Measurements from ENCODE around the gene MEF2C. TPM values are rescaled to one million over a fixed set of nuclear protein-coding genes. Genes with fewer than 3 reads are reported as not detected.

The MEF2C gene
- total RNA-seq, 2 donors from 2014 or later = 36.1 to 57.5 TPM

DNA sequence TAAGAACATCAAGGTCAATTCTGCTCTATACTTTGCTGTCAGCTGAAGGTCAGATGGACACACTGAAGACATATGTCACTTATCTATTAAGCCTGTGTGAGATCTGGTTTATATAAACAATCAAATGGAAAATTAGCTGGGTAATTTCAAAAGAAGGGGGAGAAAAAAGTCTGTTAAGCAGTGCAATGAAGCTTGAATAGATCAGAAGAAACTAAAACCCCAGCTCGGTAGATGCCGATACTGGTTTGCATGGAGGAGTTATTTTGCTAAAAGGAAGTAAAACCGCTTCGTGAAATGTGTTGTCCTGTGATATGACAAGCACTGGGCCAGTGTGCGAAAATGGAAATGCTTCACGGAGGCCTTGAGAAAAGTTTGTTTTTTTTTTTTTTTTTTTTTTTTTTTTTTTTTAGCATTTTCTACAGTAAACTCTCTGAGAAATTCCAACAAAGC lies 148.8 kb downstream of the MEF2C start:
- Histone ChIP-seq H3K4me1 (peaks cover 0 to 40% of the 10 kb centered on the region in 2 donors), H3K27me3 (no peaks in the 10 kb centered on the region), H3K27ac (peak overlapping the region; percentile 61 to 73), H3K36me3 (peaks cover 5% of the 10 kb centered on the region), H3K4me3 (peak overlapping the region in 1 of 2 donors; percentile 29), H3K9me3 (no peaks in the 10 kb centered on the region)
- no peak for DNase-seq (ENCODE audit: low spot score)
- TF ChIP-seq, protein P1, sequence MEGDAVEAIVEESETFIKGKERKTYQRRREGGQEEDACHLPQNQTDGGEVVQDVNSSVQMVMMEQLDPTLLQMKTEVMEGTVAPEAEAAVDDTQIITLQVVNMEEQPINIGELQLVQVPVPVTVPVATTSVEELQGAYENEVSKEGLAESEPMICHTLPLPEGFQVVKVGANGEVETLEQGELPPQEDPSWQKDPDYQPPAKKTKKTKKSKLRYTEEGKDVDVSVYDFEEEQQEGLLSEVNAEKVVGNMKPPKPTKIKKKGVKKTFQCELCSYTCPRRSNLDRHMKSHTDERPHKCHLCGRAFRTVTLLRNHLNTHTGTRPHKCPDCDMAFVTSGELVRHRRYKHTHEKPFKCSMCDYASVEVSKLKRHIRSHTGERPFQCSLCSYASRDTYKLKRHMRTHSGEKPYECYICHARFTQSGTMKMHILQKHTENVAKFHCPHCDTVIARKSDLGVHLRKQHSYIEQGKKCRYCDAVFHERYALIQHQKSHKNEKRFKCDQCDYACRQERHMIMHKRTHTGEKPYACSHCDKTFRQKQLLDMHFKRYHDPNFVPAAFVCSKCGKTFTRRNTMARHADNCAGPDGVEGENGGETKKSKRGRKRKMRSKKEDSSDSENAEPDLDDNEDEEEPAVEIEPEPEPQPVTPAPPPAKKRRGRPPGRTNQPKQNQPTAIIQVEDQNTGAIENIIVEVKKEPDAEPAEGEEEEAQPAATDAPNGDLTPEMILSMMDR (IDR thresholded peaks at IDR 0.05) = no peak

DNA sequence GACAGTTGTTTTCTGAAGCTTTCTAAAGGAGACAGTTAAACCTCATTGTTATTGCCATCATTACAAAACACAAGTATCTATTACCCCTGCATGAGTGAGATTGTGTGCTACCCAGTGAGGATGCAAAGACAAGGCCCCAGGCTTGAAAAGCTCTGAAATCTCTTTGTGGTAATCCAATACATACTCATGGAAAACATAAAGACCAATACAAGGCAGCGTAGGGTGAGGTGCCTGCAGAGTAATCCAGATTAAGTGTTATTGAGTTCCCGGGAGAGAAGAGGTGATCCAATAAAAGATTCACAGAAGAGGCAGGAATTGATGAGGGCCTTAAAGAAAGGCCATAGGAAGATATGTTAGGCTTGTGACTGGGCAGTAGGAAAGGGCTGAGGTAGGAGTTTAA lies 150.1 kb downstream of the MEF2C start:
- Histone ChIP-seq H3K4me1 (peaks cover 0 to 40% of the 10 kb centered on the region in 2 donors), H3K4me3 (no peak overlapping the region), H3K27me3 (no peaks in the 10 kb centered on the region), H3K9me3 (no peaks in the 10 kb centered on the region), H3K36me3 (peaks cover 16% of the 10 kb centered on the region), H3K27ac (peak overlapping the region; percentile 61 to 73)
- no peak for DNase-seq (ENCODE audit: low spot score)
- TF ChIP-seq, protein P1 (IDR thresholded peaks at IDR 0.05) = no peak

DNA sequence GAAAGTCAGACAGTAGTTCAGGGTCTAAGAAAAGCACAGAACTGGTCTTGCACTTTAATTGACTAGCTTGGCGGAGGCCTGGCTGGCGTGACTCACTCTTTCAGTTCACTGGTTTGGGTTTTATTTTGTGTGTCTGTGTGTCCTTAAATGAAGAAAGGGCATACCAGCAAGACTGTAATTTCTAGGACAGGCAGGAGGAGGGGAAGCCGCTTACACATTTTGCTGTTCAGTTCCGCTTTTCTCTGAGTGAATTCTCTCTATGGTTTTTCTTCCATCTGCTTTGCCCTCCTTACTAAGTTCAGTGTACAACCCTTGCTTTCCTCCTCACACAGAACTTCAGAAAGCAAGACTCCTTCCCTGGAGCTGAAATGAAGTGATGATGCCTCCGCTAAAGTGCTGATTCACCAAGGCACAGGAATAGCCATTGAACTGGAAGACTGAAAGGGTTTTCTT lies 150.8 kb downstream of the MEF2C start:
- Histone ChIP-seq H3K4me1 (peaks cover 0 to 37% of the 10 kb centered on the region in 2 donors), H3K36me3 (peaks cover 16% of the 10 kb centered on the region), H3K27me3 (no peaks in the 10 kb centered on the region), H3K27ac (peak overlapping the region; percentile 61 to 73), H3K4me3 (no peak overlapping the region), H3K9me3 (no peaks in the 10 kb centered on the region)
- TF ChIP-seq, protein P1 (IDR thresholded peaks at IDR 0.05) = no peak
- DNase-seq (ENCODE audit: low spot score) = peak; percentile 75

DNA sequence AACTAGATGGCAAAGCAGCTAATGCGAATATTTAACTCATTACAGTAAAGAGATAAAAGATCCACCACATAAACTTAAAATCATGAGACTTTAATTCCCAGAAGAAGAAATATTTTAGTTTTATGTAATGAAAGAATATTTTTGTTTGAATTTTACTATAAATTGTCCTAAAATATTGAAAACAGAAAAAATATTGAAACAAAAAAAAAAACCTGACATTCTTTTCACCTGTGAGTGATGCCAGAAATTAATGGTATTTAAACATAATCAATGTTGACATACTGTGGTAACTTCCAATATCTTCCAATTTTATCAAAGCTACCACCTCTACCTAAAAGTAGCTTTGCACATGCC lies 153.2 kb downstream of the MEF2C start:
- Histone ChIP-seq H3K4me3 (no peak overlapping the region), H3K9me3 (no peaks in the 10 kb centered on the region), H3K4me1 (peaks cover 0 to 33% of the 10 kb centered on the region in 2 donors), H3K36me3 (peaks cover 25% of the 10 kb centered on the region), H3K27me3 (no peaks in the 10 kb centered on the region), H3K27ac (no peak overlapping the region)
- TF ChIP-seq, protein P1 (IDR thresholded peaks at IDR 0.05) = peak in 1 of 2 donors; percentile 18
- no peak for DNase-seq (ENCODE audit: low spot score)

DNA sequence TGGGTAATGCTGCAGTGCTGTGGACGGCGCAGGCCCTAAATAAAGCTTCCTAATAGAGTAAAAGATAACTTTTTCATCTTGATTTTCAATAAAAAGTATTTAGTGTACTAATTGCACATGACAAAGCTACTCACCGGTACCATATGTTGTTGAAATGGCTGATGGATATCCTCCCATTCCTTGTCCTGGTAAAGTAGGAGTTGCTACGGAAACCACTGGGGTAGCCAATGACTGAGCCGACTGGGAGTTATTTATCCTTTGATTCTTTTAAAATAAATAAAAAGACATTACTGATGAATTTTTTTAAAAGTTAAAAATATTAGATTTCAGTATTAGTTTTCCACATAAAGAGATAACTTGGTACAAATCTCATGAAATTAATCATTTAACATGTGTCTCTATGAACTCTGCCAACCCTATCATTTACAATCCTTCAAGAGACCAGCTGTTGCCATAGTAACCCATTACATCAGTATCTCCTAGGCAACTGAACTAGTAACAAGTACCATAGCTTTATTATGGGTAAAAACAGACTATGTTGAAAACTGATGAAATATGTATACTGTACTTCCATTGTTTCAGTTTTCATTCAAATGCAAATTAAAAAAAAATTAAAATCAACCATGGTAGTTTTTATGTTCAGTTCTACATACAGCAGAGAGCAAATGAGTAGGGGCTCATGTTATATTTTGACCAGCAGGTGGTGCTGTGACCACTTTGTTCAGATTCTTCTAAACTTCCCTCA lies 153.7 kb downstream of the MEF2C start:
- Histone ChIP-seq H3K27me3 (no peaks in the 10 kb centered on the region), H3K9me3 (no peaks in the 10 kb centered on the region), H3K4me1 (peaks cover 0 to 30% of the 10 kb centered on the region in 2 donors), H3K4me3 (no peak overlapping the region), H3K36me3 (peaks cover 27% of the 10 kb centered on the region), H3K27ac (no peak overlapping the region)
- TF ChIP-seq, protein P1 (IDR thresholded peaks at IDR 0.05) = peak; percentile 67 to 88
- peak; percentile 79 for DNase-seq (ENCODE audit: low spot score)

Measured in right atrium auricular region (tissue), 2 donors.